NCI-H2029 (cell line): ENCODE data around the gene DLGAP4.
"Not testable (repeated sequence)": the region's sequence is repeated elsewhere in the genome, so short reads cannot be mapped to it uniquely, and the experiment has no call there.

ENCODE experiments used
- DNase-seq: peaks from one replicate; lab custom pipeline; 2025; lab: John Stamatoyannopoulos, UW

DLGAP4 gene

GRCh38 chr20:36455972-36456625, 150.0 kb downstream of the DLGAP4 start:
- no peak for DNase-seq

GRCh38 chr20:36460648-36461599, 154.8 kb downstream of the DLGAP4 start:
- peak; percentile 94 for DNase-seq

- DNase-seq, result peak; percentile 70
Observed at GRCh38 chr20:36461600-36462439, 155.7 kb downstream of the DLGAP4 start.

GRCh38 chr20:36462440-36463211, 156.5 kb downstream of the DLGAP4 start:
- peak; percentile 35 for DNase-seq

DNA sequence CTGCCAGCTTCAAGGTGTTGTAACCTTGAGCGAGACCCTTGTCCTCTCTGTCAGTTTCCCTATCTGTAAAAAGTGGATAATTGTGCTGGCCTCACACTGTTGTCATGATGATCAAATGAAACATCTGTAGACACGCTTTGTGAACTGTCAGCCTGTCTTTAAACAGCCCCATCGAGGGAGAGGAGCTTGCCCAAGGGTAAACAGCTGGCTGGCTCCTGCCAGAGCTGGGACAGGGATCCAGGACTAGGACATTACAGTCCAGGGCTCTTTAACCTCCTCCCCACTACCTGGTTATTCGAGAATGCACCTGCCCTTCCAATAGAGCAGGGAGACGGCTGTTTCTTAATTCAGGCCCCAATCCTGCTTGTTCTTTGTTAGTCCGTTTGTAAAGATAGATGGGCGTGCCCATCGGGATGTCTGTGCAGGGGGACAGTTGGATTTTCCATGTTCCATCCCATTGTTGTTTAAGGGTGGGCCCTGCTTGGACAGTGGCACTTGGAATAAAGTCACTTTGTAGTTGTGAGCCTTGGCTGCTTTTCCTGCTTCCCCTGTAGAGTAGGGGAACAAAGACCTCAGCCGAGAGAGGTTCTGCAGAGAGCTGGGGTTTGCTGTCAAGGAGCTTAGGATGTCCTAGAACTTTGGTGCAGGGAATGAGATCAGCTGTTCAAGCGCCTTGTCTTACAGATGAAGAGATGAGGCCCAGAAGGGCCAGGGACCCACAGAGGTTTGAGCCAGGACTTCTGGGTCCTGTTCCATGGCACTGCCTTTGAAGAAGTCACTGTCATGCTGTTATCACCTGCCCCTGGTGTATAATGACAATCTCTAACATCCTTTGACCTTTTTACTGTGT, 157.3 kb downstream of the DLGAP4 start:
- no peak for DNase-seq

- peak; percentile 62 for DNase-seq
Observed at GRCh38 chr20:36465109-36466080, 159.3 kb downstream of the DLGAP4 start.

DNA sequence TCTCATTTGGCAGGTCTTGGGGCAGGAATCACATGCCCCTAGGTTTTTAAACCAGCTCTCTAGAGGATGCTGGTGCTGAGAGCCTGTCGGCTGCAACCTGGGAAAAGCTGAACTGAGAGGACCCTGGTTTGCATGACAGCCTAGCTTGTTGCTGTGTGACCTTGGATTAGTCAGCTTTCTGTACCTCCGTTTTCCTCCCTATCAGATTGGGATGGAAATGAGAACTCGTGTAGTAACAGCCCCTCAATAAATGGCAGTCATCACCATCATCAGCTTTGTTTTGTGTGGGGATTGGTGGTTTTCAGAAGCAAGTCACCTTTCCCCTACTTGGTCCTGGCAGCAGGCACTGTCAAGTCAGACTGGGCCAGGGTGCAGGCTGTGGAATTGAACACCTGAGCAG, 159.9 kb downstream of the DLGAP4 start:
- DNase-seq, result no peak

- peak; percentile 89 for DNase-seq
Observed at GRCh38 chr20:36467076-36467999, 161.2 kb downstream of the DLGAP4 start.

DNA sequence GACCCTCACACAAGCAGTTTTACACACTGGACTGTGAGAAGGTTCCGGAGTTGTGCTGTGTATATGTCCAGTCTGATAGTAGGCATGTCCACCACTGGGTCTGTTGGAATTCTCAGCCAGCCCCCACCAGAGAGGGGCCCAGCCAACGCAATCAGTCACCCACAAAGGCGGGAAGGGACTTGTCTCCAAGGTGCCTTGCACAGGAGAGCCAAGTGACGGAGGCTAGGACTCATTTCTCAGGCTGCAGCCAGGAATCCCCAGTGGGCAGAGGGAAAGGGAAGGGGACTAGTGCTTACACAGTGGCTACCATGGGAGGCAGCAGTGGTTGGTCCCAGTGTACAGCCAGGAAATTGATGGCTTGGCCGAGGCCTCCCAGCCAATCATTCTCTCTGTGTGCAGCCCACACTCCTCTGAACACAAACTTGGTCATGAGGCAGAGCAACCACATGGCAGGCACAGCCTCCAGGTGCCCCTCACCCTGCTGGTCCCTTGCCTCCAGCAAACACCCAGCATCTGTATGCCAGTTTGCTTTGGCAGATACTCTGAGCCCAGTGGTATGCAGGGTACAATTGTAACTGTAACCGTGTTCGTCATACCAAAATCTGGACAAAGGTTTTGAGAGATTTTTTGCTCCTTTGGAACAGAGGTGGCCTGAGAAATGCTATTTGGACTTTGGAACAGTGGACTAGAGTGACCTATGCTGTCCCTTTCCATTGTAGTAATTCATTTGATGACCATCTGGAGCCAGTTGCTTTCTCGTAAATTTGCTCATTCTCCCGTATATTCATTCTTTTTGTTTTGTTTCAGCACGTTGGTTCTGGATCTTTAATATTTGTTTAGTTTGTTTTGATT, 162.2 kb downstream of the DLGAP4 start:
- DNase-seq, result peak; percentile 45

- DNase-seq, result no peak
Observed at GRCh38 chr20:36469973-36470372, 163.8 kb downstream of the DLGAP4 start.

- DNase-seq, result no peak
Observed at GRCh38 chr20:36471885-36472636, 165.9 kb downstream of the DLGAP4 start.

DNA sequence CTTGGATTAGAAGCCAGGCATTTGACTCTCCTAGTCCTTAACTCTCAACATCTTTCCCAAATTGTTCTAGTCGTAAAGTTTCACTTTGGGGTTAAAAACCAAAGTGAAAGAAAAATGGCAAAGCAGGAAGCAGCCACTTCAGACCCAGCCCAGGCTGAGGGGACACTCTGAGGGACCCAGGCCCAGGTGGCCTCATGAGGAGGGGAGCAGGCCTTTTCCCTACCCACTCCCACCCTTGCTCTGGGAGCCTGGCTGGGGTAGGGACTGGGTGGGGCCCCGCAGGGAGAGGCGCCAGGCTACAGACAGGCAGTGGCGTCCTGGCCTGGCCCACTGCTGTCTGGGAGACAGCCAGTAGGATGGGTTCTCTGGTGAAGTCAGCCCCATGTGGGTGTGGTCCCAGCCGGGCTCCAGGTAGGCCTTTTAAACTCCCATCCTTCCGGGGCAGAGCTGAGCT, 166.5 kb downstream of the DLGAP4 start:
- DNase-seq, result peak; percentile 81

- DNase-seq, result no peak
Observed at GRCh38 chr20:36473164-36473563, 167.0 kb downstream of the DLGAP4 start.

DNA sequence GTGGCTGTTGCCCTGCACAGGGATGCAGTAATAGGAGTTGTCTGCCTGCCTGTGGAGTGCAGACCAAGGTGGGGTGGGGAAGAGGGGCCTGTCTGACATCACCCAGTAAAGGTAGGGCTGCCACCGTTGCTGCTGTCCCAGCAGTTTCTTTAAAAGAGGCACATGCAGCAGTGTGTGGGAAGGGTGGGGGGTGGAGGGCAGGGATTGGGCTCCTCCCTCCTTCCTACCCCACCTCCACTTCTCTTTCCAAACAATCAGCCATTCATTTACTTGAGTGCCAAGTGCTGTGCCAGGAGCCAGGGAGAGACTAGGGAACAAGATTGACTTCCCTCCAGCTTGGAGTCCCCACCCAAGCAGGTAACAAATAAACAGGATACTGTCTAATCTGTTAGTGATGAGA, 168.4 kb downstream of the DLGAP4 start:
- peak; percentile 45 for DNase-seq

- not testable (repeated sequence) for DNase-seq
Observed at GRCh38 chr20:36475054-36475453, 168.9 kb downstream of the DLGAP4 start.

- no peak for DNase-seq
Observed at GRCh38 chr20:36477475-36477874, 171.3 kb downstream of the DLGAP4 start.
